AG20443 (cell line): ENCODE measurements around the gene ASCC3.

Experiments
- DNase-seq: peaks from one replicate; pipeline ENCODE4 v3.0.0; 2012; ENCODE audit warnings: low spot score, mixed read lengths

Gene ASCC3

DNA sequence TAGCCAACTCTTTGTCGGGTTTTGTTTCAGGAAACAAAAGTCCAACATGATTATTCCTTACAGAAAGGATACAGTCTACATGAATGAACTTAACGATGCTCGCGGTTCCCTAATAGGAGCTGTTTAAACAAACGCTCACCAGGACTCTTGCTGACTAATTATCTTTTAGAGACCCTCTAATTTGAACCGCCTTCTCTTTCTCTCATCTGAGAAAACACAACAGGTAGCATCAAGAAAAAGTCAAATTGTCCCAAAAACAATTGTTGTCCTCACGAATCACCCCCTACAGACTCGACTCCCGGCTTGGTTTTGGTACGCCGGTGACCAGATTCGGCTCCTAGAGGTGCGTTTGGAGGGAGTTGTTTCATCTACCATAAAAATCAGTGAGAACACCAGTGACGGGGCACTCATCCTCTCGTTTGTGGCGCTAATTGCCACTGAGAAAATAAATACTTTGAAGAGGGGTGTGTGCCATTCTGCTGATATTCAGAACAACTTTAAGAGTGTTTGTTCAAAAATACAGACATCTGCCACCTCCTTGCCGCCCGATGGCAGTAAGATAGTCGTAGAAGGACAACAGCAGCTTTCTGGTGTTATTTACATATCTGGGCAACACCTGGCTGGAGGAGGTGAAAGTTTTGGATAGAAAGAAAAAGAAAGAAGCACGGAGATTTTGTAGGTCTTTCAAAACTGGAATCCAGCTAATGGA, 415.3 kb downstream of the ASCC3 start:
- DNase-seq = no peak

DNA sequence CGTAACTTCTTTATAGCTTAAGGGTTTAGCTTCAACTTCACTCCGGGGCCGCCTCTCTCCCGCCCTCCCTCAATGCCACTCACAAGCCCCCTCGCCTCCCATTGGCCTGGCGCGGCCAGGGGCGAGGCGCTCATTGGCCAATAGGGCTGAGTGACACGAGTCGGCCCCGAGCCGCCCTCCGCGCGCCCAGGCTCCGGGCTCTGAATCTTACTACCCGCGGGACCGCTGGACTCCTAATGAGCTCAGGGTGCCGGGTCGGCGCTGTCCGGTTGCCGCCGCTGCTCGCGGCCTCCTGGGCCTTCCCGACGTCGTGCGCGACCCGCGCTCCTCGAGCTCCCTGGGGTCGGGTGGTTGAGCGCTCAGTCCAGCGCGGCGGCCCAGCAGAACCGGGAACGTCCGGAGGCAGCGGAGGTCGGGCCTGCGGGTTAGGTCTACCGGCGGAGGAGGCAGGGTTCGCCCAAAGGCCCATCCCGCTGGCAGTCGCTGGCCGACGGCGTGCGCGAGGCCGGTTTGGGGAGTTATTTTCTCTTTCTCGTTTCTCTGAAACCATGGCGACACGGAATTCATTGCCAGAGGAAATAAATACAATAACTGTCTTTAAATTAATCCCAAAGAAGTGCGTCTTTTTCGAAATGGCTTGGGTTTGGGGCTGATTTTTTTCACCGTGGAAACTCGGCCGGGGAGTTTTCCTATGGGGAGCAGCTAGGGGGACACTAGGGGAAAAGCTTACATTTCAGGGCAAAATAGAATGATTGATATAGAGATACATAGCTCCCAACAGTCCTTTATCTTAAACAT, 416.0 kb downstream of the ASCC3 start, which contains the start of gene SIM1:
Gene SIM1 (minus strand): TSS at position 19 of the 798 bp plus-strand sequence. CDS start 1,453 bp downstream, outside the sequence.
- DNase-seq = peak; percentile 98

GRCh38 chr6:100464162-100464851, 416.8 kb downstream of the ASCC3 start:
- peak; percentile 34 for DNase-seq

DNA sequence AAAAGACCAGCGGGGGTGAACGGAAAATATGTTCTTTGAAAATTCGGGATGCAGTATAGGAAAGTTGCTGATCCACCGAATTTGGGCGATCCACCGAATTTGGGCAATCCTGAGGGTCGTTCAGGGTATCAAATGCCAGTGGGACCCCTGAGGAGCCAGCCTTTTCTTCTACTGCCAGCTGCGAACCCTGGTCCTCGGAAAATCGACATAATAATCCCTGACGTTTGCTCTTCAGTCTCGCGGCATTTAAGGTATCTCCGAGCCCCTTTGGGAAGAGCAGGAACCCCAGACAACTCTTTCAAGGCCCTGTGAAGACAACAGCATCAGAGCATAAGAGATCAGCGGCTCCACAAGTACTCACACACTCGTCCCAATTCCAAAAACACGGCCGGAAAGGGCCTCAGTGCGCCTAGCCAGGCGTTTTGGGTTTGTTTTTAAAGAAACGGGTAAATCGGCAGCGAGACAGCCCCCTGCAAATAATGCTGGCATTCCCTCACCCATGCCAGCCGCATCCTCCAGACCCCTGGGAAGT, 417.4 kb downstream of the ASCC3 start:
- peak; percentile 22 for DNase-seq

DNA sequence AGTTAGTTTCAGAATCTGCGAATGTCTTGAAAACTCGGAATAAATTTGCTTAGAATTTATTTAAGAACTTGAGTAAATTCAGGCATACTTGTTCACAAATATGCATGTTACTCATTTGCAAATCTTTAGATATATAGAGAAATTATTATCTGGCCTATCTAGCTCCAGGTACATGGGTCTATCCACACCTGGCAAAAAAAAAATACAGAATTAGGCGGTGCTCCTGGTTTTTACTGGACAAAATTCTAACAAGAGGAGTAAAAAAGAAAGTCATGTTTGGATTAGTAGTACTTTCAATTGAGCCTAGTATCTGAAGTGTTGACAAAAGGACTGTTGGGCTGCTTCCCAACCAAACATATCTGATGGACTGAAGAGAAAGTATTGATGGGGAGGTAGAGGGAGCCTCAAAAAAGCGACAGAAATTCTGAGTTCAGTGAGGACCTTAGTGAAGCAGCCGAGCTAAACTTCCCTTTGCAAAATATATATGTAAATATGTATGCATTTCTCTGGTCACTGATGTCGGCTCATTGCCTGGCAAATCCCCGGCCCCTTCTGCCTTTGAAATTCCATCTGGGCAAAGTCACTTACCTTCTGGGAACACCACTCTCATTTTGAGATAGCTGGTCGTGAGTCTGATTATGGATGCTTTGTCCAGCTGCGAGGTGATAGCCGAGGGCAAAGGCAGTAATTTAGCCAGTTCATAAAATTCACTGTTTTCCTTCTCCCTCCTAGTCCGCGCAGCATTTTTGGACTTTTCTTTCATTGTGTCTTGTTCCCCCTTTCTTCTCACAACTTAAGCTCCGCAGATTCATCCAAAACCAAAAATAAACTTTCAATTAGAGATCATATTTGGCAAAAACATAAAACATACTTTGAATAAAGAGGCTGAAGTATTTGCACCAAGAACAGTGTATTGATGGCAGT, 418.2 kb downstream of the ASCC3 start:
- no peak for DNase-seq

- DNase-seq = no peak
These were observed 419.0 kb downstream of the ASCC3 start for GRCh38 chr6:100461917-100462705.

- DNase-seq = peak; percentile 83
These were observed 419.7 kb downstream of the ASCC3 start for GRCh38 chr6:100461278-100461916.

- peak; percentile 51 for DNase-seq
These were observed 420.4 kb downstream of the ASCC3 start for GRCh38 chr6:100460650-100461204.

DNA sequence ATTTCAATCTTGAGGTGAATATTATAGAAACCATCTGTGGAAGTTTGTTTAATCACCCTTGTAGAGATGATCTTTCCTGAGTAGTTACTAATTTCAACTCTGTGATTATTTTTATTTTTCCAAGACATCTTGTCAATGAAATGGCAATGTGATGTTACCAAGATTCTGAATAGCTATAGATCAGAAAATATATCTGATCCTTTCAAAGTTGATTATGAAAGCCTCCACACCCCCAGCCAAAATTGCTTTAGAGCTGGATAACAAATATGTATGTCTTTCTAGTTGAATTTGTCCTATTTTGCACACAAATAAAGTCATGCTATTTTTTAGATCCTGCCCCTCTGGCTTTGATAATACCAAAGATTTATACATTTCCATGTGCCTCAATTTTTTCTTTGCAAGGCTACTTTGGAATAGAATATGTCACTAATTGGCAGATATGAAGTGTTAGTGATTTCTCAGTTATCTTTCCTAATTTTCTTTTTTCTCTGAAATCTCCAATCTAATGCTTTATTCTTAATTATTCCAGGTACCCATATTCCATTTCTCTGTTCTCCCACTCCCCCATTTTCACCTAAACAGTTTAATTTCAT, 421.4 kb downstream of the ASCC3 start:
- no peak for DNase-seq

DNA sequence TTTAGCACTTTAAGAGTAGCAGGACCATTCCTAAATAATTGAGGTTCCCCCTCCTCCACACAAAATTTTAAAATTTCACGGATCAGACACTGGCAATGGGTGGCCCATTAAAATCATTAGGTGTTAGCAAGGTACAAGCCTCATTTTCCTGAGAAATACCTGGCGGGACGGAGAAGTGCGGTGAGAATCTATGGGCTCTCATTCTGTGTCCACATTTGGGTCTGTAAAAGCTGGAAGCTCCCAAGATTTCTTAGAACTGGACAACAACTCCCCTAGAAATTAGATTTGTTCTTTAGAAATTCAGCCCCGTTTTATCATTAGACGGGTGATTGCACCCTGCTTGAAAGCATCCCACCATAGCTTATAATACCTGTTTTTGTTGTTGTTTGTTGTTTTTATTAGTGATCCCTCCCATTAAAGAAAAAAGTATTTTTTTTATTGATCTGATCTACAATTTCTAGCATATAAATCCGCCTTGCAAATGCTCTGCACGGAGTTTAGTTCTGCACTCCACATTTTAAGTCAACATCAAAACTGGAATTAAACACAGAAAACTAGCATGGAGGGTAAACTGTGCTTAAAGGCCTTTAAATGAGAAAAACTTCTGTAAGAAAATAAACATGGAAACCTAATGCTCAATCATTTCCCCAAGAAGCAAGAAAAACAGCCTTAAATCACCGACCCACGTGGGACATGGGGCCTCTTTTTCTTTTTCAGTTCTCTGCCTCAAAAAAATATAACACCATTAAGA, 422.1 kb downstream of the ASCC3 start:
- DNase-seq = no peak
